A673 (cell line): Measurements from ENCODE around the gene SLC35A1.

ENCODE experiments used
- CTCF ChIP-seq: fragments of 300-800, 200-600 bp; sonication (generic); conservative IDR thresholded peaks from 2 replicates; pipeline ENCODE4 v1.5.1; 2017; ENCODE audit warnings: low read depth, mild to moderate bottlenecking, antibody characterized with exemption, low read length, moderate library complexity, mixed read lengths
- EZH2 ChIP-seq: fragments of 200-600 bp; sonication (generic); IDR thresholded peaks from 2 replicates; pipeline ENCODE4 v1.6.1; 2017; ENCODE audit warnings: borderline replicate concordance, low read depth, mild to moderate bottlenecking, mixed read lengths, antibody characterized with exemption, low read length; ENCODE audit not compliant: poor library complexity, severe bottlenecking

DNA sequence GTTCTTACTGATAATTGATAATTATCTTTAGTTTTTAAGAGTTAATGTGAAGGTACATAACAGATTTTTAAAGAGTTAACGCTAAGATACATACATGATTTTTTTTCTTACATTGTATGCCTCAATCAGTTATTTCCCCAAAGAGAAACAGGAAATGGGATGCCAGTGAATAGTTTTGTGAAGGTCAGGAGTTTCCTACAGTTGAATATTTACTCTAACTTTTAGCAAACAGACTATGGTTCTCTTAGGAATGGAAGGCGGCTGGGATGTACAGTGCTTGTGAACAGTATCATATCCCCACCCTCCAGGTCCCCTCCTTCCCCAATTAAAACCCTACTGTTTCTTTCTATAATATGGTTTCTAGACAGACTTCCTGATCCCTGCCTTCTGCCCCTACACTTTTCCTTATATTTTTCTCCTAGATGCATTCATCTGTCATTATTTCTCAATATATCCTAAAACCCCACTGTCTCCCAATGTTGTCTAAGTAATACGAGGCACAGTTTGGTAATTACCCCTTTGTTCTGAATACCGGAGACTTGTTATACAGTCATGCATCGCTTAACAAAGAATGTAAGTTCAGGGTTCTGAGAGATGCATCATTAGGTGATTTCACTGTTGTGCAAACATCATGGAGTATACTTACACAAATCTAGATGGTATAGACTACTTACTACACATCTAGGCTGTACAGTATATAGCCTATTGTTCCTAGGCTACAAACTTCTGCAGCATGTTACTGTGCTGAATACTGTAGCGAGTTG, 29.2 kb downstream of the SLC35A1 start:
- TF ChIP-seq CTCF (no peak), EZH2 (no peak)
